BJ (cell line): ENCODE data around the gene FSTL1. TPM values are rescaled to one million over a fixed set of nuclear protein-coding genes. Genes with fewer than 3 reads are reported as not detected.

Experiments used
- CTCF ChIA-PET: fragments of 350-600 bp; formaldehyde crosslinking; extraction: SDS; loops from one replicate; lab custom pipeline; 2021; ENCODE audit warnings: antibody characterized with exemption, inconsistent platforms; lab: Yijun Ruan, JAX
- POLR2A ChIA-PET: fragments of 300-600 bp; sonication (Branson Sonifier 250); formaldehyde crosslinking; extraction: SDS; loops from one replicate; lab custom pipeline; 2021; ENCODE audit warnings: antibody characterized with exemption; lab: Charles Lee
- DNase-seq: peaks from one replicate; pipeline ENCODE4 v3.0.0-alpha.2; 2011; ENCODE audit warnings: low read depth
- H3K27me3 ChIP-seq: 2 replicates; pipeline ENCODE4 v1.6.0; 2011; ENCODE audit warnings: low read length; ENCODE audit not compliant: control insufficient read depth, insufficient read depth
- H3K36me3 ChIP-seq: 2 replicates; pipeline ENCODE4 v1.5.1; 2011; ENCODE audit warnings: low read length; ENCODE audit not compliant: control insufficient read depth, insufficient read depth
- H3K4me3 ChIP-seq: 2 replicates; pipeline ENCODE4 v1.5.1; 2011; ENCODE audit warnings: low read depth, mild to moderate bottlenecking, control low read depth, low read length
- CTCF ChIP-seq: IDR thresholded peaks from 2 replicates; pipeline ENCODE4 v1.5.1; 2011; ENCODE audit warnings: low read depth, mild to moderate bottlenecking, control low read depth, inconsistent platforms, low read length, moderate library complexity; ENCODE audit not compliant: insufficient read depth
- polyA plus RNA-seq: library from polyadenylated mRNA; depleted of rRNA; stranded (reverse); fragments of >200 nt; gene quantifications from 2 replicates; pipeline ENCODE4 v1.2.3, GENCODE V29; 2011

FSTL1 gene
- polyA plus RNA-seq, 1 experiment: 4,020 TPM

DNA sequence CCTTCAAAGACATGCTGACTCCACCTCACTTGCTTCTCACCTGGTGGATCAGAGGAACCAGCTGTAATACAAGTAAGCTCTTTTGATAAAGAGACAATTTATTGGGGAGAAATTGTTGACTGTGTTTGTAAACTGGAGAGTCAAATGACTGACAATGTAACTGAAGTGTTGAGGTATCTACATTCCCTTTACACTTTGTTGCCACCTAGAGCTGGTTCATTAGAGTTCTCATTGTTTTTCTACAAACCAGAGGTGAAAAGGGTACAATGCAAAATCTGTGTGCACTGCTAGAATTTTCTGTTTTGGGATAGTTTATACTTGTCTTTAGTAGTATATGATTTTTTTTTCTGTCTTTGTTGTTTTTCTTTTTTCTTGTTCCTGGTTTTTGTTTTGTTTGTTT lies 93.0 kb downstream of the FSTL1 start:
- no peak for DNase-seq
- H3K36me3 ChIP-seq: no peaks in the 10 kb centered on the region
- CTCF ChIA-PET: no interaction called here
- no peak overlapping the region for H3K4me3 ChIP-seq
- peaks cover 3% of the 10 kb centered on the region; the same call in 1 of the 2 replicates for H3K27me3 ChIP-seq
- TF ChIP-seq CTCF: no peak
- POLR2A ChIA-PET: no interaction called here

DNA sequence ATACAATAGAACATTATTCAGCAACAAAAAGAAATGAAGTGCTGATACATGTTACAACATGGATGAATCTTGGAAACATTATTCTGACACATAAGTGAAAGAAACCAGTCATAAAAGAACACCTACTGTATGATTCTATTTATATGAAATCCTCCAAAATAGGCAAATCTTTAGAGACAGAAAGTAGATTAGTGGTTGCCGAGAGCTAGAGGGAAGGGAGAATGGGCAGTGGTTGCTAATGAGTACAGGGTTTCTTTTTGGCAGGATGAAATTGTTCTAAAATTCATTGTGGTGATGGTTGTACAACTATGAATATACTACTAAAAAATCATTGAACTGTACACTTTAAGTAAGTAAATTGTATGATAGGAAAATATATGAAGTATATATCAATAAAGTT lies 95.3 kb downstream of the FSTL1 start:
- TF ChIP-seq CTCF: no peak
- CTCF ChIA-PET: no interaction called here
- POLR2A ChIA-PET: no interaction called here
- Histone ChIP-seq H3K36me3 (no peaks in the 10 kb centered on the region), H3K27me3 (peaks cover 5% of the 10 kb centered on the region; the same call in 1 of the 2 replicates), H3K4me3 (no peak overlapping the region)
- DNase-seq: no peak

- Histone ChIP-seq H3K27me3 (peaks cover 5% of the 10 kb centered on the region; the same call in 1 of the 2 replicates), H3K4me3 (no peak overlapping the region), H3K36me3 (no peaks in the 10 kb centered on the region)
- no peak for TF ChIP-seq CTCF
- CTCF ChIA-PET: no interaction called here
- no peak for DNase-seq
- POLR2A ChIA-PET: no interaction called here
Measured at GRCh38 chr3:120353463-120353862, 97.3 kb downstream of the FSTL1 start.

- CTCF ChIA-PET: no interaction called here
- POLR2A ChIA-PET: no interaction called here
- Histone ChIP-seq H3K4me3 (no peak overlapping the region), H3K27me3 (peaks cover 5% of the 10 kb centered on the region; the same call in 1 of the 2 replicates), H3K36me3 (no peaks in the 10 kb centered on the region)
- no peak for TF ChIP-seq CTCF
- no peak for DNase-seq
Measured at GRCh38 chr3:120352017-120352416, 98.8 kb downstream of the FSTL1 start.

GRCh38 chr3:120350401-120350941 lies 100.3 kb downstream of the FSTL1 start:
- no peak for TF ChIP-seq CTCF
- Histone ChIP-seq H3K4me3 (no peak overlapping the region), H3K27me3 (peaks cover 3% of the 10 kb centered on the region; the same call in 1 of the 2 replicates), H3K36me3 (no peaks in the 10 kb centered on the region)
- ChIA-PET POLR2A (no interaction called here), CTCF (interaction anchor here (1.0 to 2.0 kb wide), 4 partner anchors 66 to 211 kb away, joined by 3 to 6 read pairs (median 3); no protein-coding TSS in a partner anchor)
- no peak for DNase-seq
